SK-N-SH (cell line): ENCODE data around the gene LYRM4. TPM values are rescaled to one million over a fixed set of nuclear protein-coding genes. Genes with fewer than 3 reads are reported as not detected.

ENCODE experiments used
- CTCF ChIA-PET: fragments of 300-600, 350-600 bp; formaldehyde crosslinking; extraction: SDS; loops from one replicate; lab custom pipeline; 2021; lab: Yijun Ruan, JAX
- POLR2A ChIA-PET: fragments of 350-600 bp; sonication (Branson Sonifier 250); formaldehyde crosslinking; extraction: SDS; loops from one replicate; lab custom pipeline; 2020; ENCODE audit warnings: antibody characterized with exemption, inconsistent platforms; lab: Yijun Ruan, JAX
- DNase-seq: peaks from one replicate; pipeline ENCODE4 v3.0.0; 2012
- H2AFZ ChIP-seq: fragments of 200-600 bp; sonication (generic); 2 replicates; pipeline ENCODE4 v1.8.1; 2016; ENCODE audit warnings: antibody characterized with exemption, mild to moderate bottlenecking, low read depth
- H3F3A ChIP-seq: fragments of 200-600 bp; sonication (generic); replicated peaks from 2 replicates; pipeline ENCODE3; 2016; ENCODE audit warnings: antibody characterized with exemption, mild to moderate bottlenecking; ENCODE audit not compliant: insufficient read depth
- H3K27ac ChIP-seq, 2 experiments: fragments of 200-500 bp in 1 of 2; fragments of 200-600 bp in 1 of 2; sonication (Bioruptor generic) in 1 of 2; sonication (generic), shearing (Covaris generic) in 1 of 2; 2 replicates each; pipeline versions ENCODE4 v1.5.1 to v1.6.1; 2014 to 2016; ENCODE audit warnings: low read depth in 2 of 2, inconsistent platforms in 1 of 2, low read length in 1 of 2, mild to moderate bottlenecking in 1 of 2, mixed read lengths in 1 of 2
- H3K27me3 ChIP-seq: fragments of 200-600 bp; sonication (generic), shearing (Covaris generic); 2 replicates; pipeline ENCODE4 v1.6.1; 2016; ENCODE audit warnings: mixed run types; ENCODE audit not compliant: insufficient read depth
- H3K36me3 ChIP-seq, 2 experiments: fragments of 200-500 bp in 1 of 2; fragments of 200-600 bp in 1 of 2; sonication (Bioruptor generic) in 1 of 2; sonication (generic) in 1 of 2; replicated peaks in 1 of 2; 2 replicates each; pipeline versions ENCODE3 to v1.5.1; 2014 to 2016; ENCODE audit warnings: low read length in 1 of 2, mild to moderate bottlenecking in 1 of 2; ENCODE audit not compliant: insufficient read depth in 2 of 2, control insufficient read depth in 1 of 2
- H3K4me1 ChIP-seq, 2 experiments: fragments of 200-500 bp in 1 of 2; fragments of 200-600 bp in 1 of 2; sonication (Bioruptor generic) in 1 of 2; sonication (generic), shearing (Covaris generic) in 1 of 2; 2 replicates each; pipeline versions ENCODE4 v1.5.1 to v1.6.1; 2014 to 2016; ENCODE audit warnings: low read depth in 1 of 2, low read length in 1 of 2, mixed run types in 1 of 2; ENCODE audit not compliant: insufficient read depth in 2 of 2, control insufficient read depth in 1 of 2
- H3K4me2 ChIP-seq: fragments of 200-600 bp; sonication (generic), shearing (Covaris generic); 2 replicates; pipeline ENCODE4 v1.6.1; 2017; ENCODE audit warnings: mixed run types
- H3K4me3 ChIP-seq, 2 experiments: fragments of 200-500 bp in 1 of 2; fragments of 200-600 bp in 1 of 2; sonication (Bioruptor generic) in 1 of 2; sonication (generic), shearing (Covaris generic) in 1 of 2; 2 replicates each; pipeline versions ENCODE4 v1.5.1 to v1.8.1; 2014 to 2016; ENCODE audit warnings: low read depth in 2 of 2, inconsistent platforms in 1 of 2, low read length in 1 of 2, mild to moderate bottlenecking in 1 of 2, mixed read lengths in 1 of 2, moderate library complexity in 1 of 2
- H3K79me2 ChIP-seq: fragments of 200-600 bp; sonication (generic); 2 replicates; pipeline ENCODE4 v1.8.1; 2017; ENCODE audit warnings: mild to moderate bottlenecking; ENCODE audit not compliant: insufficient read depth
- H3K9ac ChIP-seq: fragments of 200-600 bp; sonication (generic); 2 replicates; pipeline ENCODE4 v1.6.1; 2017; ENCODE audit warnings: mixed run types
- H3K9me2 ChIP-seq: fragments of 200-600 bp; sonication (generic); 2 replicates; pipeline ENCODE4 v1.6.1; 2017; ENCODE audit warnings: mixed run types
- H3K9me3 ChIP-seq: fragments of 200-600 bp; sonication (generic); 2 replicates; pipeline ENCODE4 v1.6.1; 2017; ENCODE audit warnings: mixed run types, mild to moderate bottlenecking, moderate library complexity
- H4K20me1 ChIP-seq: fragments of 200-600 bp; sonication (generic); 2 replicates; pipeline ENCODE4 v1.6.1; 2017; ENCODE audit warnings: mild to moderate bottlenecking, mixed run types; ENCODE audit not compliant: insufficient read depth
- CTCF ChIP-seq: fragments of 200-600 bp; sonication (generic); IDR thresholded peaks from 2 replicates; pipeline ENCODE4 v1.6.1; 2017; ENCODE audit warnings: antibody characterized with exemption, mild to moderate bottlenecking, moderate library complexity
- ELF1 ChIP-seq: IDR thresholded peaks from 2 replicates; pipeline ENCODE4 v1.4.0; 2012
- EZH2phosphoT487 ChIP-seq: fragments of 200-600 bp; sonication (generic); IDR thresholded peaks from 2 replicates; pipeline ENCODE4 v1.6.1; 2017; ENCODE audit warnings: low read depth, mixed run types, mild to moderate bottlenecking, antibody characterized with exemption, moderate library complexity, borderline replicate concordance
- FOSL2 ChIP-seq: IDR thresholded peaks from 2 replicates; pipeline ENCODE4 v1.4.0; 2012; ENCODE audit warnings: low read depth, mild to moderate bottlenecking, moderate library complexity, borderline replicate concordance
- GATA2 ChIP-seq: sonication (generic); formaldehyde crosslinking; IDR thresholded peaks from 2 replicates; pipeline ENCODE4 v1.5.0; 2020; ENCODE audit warnings: mild to moderate bottlenecking, missing genetic modification reagents
- JUND ChIP-seq: IDR thresholded peaks from 2 replicates; pipeline ENCODE4 v1.4.0; 2012
- MEF2A ChIP-seq: IDR thresholded peaks from 2 replicates; pipeline ENCODE4 v1.4.0; 2012; ENCODE audit warnings: low read depth, borderline replicate concordance
- MXI1 ChIP-seq: IDR thresholded peaks from 2 replicates; pipeline ENCODE4 v1.6.1; 2012; ENCODE audit warnings: mild to moderate bottlenecking, low read depth, low read length, improper control_type of control experiment
- NFIC ChIP-seq: IDR thresholded peaks from 2 replicates; pipeline ENCODE4 v1.4.0; 2012; ENCODE audit warnings: borderline replicate concordance
- POLR2AphosphoS5 ChIP-seq: IDR thresholded peaks from 2 replicates; pipeline ENCODE4 v1.6.1; 2012; ENCODE audit warnings: low read depth, low read length
- RXRA ChIP-seq: IDR thresholded peaks from 2 replicates; pipeline ENCODE4 v1.4.0; 2012; ENCODE audit warnings: low read depth, mild to moderate bottlenecking, borderline replicate concordance
- TCF12 ChIP-seq: IDR thresholded peaks from 2 replicates; pipeline ENCODE4 v1.4.0; 2012
- YY1 ChIP-seq: IDR thresholded peaks from 2 replicates; pipeline ENCODE4 v1.4.0; 2012; ENCODE audit warnings: low read depth, mild to moderate bottlenecking
- ZBTB33 ChIP-seq: IDR thresholded peaks from 2 replicates; pipeline ENCODE4 v1.4.0; 2012; ENCODE audit warnings: low read depth, borderline replicate concordance
- WGBS: methylation state at CpG from one replicate; pipeline ENCODE4 v1.1.6; 2017; ENCODE audit warnings: low lambda C conversion rate; 5-methylcytosine and 5-hydroxymethylcytosine counted together
- polyA plus RNA-seq, 3 experiments: library from polyadenylated mRNA; depleted of rRNA; stranded (reverse); fragments of >200 nt; gene quantifications; 2 replicates each; pipeline ENCODE4 v1.2.3, GENCODE V29; 2012
- TF ChIP-seq, protein P1 (sequence below): fragments of 150-350 bp; IDR thresholded peaks from 2 replicates; pipeline ENCODE4 v1.6.1; 2017; ENCODE audit warnings: antibody characterized with exemption, low read length, low read depth, borderline replicate concordance

Gene LYRM4
- polyA plus RNA-seq, 1 of the 3 experiments (the other 2 are of a cell fraction): 37.2 TPM

DNA sequence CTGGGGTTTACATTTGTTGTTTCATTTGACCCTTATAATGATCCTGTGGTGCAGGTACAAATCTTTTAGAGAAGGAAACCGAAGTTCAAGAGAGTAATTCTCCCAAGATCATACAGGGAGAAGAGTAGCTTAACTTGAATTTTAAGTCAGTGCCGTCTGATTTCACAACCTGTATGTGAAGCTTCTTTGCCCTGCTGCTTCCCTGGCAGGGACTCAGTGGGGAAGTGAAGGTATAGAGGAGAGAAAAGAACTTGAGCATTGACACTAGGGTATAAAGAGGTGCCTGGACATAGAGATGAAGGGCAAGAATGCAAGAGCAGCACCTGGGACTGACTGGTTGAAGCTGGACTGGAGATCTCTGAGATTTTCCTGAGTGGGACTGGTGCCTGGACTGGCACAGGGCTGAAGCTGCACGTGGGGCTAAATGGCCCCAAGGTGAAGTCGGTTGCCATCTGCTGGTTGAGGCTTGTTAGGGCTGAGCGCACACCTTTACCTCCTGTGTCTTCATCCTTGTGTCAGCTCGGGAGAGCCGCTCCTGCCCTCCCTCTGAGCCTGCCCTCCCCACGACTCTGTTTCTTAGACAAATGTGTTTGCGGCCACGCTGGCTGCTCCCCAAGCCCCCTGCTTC is 42.4 kb upstream of the LYRM4 start:
- 96% methylated on average over 8 of the region's 10 CpGs for WGBS
- Histone ChIP-seq H4K20me1 (peaks cover 3% of the 10 kb centered on the region; the same call in 1 of the 2 replicates), H3K4me1 (peaks cover 0 to 4% of the 10 kb centered on the region in 2 experiments; a peak in 1 of 4 replicates), H3K9ac (no peak overlapping the region), H3K36me3 (no peaks in the 10 kb centered on the region), H3K27me3 (no peaks in the 10 kb centered on the region), H3K4me3 (no peak overlapping the region), H2AFZ (no peak overlapping the region), H3K9me3 (no peaks in the 10 kb centered on the region), H3K79me2 (peaks cover 9% of the 10 kb centered on the region), H3K27ac (no peak overlapping the region), H3K9me2 (no peaks in the 10 kb centered on the region), H3K4me2 (no peak overlapping the region), H3F3A (no peaks in the 10 kb centered on the region)
- ChIA-PET CTCF (interaction anchor here (1.1 to 2.1 kb wide), 2 partner anchors 10 to 14 kb away, joined by 3 to 8 read pairs; no protein-coding TSS in a partner anchor), POLR2A (no interaction called here)
- no peak for DNase-seq
- TF ChIP-seq FOSL2 (no peak), POLR2AphosphoS5 (no peak), CTCF (no peak), MXI1 (no peak), GATA2 (CRISPR knock-in tag) (no peak), ZBTB33 (no peak), ELF1 (no peak), EZH2phosphoT487 (no peak), YY1 (no peak), MEF2A (no peak), RXRA (no peak), JUND (no peak), TCF12 (no peak), NFIC (no peak)
- TF ChIP-seq, protein P1, sequence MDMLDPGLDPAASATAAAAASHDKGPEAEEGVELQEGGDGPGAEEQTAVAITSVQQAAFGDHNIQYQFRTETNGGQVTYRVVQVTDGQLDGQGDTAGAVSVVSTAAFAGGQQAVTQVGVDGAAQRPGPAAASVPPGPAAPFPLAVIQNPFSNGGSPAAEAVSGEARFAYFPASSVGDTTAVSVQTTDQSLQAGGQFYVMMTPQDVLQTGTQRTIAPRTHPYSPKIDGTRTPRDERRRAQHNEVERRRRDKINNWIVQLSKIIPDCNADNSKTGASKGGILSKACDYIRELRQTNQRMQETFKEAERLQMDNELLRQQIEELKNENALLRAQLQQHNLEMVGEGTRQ: no peak
